Thymus (tissue), 11 donors: Measurements from ENCODE around the gene SCD. TPM values are rescaled to one million over a fixed set of nuclear protein-coding genes. Genes with fewer than 3 reads are reported as not detected.

ENCODE experiments used
- DNase-seq, 9 donors: peaks; one replicate each; pipeline ENCODE4 v3.0.0-alpha.2; 2013; ENCODE audit warnings: low spot score in 9 of 9, low read depth in 6 of 9, missing footprints in 1 of 9
- H3K27ac ChIP-seq, 2 donors: one replicate each; pipeline ENCODE4 v1.5.1; 2013; ENCODE audit warnings: control low read depth in 1 of 2, low read depth in 1 of 2, low read length in 1 of 2, mild to moderate bottlenecking in 1 of 2, moderate library complexity in 1 of 2
- H3K27me3 ChIP-seq, 2 donors: one replicate each; pipeline ENCODE4 v1.5.1; 2013; ENCODE audit warnings: low read length in 1 of 2; ENCODE audit not compliant: control insufficient read depth in 2 of 2, insufficient read depth in 1 of 2
- H3K36me3 ChIP-seq, 2 donors: one replicate each; pipeline ENCODE4 v1.5.1; 2013; ENCODE audit warnings: low read length in 1 of 2, mild to moderate bottlenecking in 1 of 2, moderate library complexity in 1 of 2; ENCODE audit not compliant: control insufficient read depth in 2 of 2, insufficient read depth in 2 of 2
- H3K4me1 ChIP-seq, 2 donors: one replicate each; pipeline ENCODE4 v1.5.1; 2013; ENCODE audit warnings: low read length in 2 of 2; ENCODE audit not compliant: control insufficient read depth in 2 of 2, insufficient read depth in 2 of 2
- H3K4me3 ChIP-seq, 2 donors: one replicate each; pipeline ENCODE4 v1.5.1; 2013; ENCODE audit warnings: low read length in 2 of 2, control low read depth in 1 of 2, mild to moderate bottlenecking in 1 of 2
- H3K9me3 ChIP-seq, 2 donors: one replicate each; pipeline ENCODE4 v1.5.1; 2013; ENCODE audit warnings: low read length in 1 of 2, mild to moderate bottlenecking in 1 of 2; ENCODE audit not compliant: control insufficient read depth in 2 of 2, insufficient read depth in 1 of 2
- WGBS: extraction: QIAGEN DNeasy Blood & Tissue Kit; methylation state at CpG from one replicate; pipeline ENCODE4 v1.1.7; 2013; 5-methylcytosine and 5-hydroxymethylcytosine counted together
- polyA plus RNA-seq: library from polyadenylated mRNA; stranded (reverse); fragments of 200-250 nt; gene quantifications from one replicate; pipeline ENCODE4 v1.2.3, GENCODE V29; 2013
- total RNA-seq: library from RNA; stranded (reverse); fragments of 120-200 nt; gene quantifications from one replicate; pipeline ENCODE4 v1.2.4, GENCODE V29; 2013
- donor health status: healthy.

The SCD gene
- total and polyA plus RNA-seq, 2 donors, result 22.0 to 26.0 TPM

GRCh38 chr10:100333661-100334440, 13.2 kb upstream of the SCD start:
- DNase-seq, result no peak
- WGBS, result 81% methylated on average over 2 of the region's 2 CpGs
- no peak overlapping the region for H3K4me3 ChIP-seq
- H3K9me3 ChIP-seq, result no peaks in the 10 kb centered on the region
- H3K4me1 ChIP-seq, result peaks cover 0 to 3% of the 10 kb centered on the region in 2 donors
- H3K36me3 ChIP-seq, result no peaks in the 10 kb centered on the region
- H3K27me3 ChIP-seq, result peaks cover 0 to 20% of the 10 kb centered on the region in 2 donors
- no peak overlapping the region for H3K27ac ChIP-seq

DNA sequence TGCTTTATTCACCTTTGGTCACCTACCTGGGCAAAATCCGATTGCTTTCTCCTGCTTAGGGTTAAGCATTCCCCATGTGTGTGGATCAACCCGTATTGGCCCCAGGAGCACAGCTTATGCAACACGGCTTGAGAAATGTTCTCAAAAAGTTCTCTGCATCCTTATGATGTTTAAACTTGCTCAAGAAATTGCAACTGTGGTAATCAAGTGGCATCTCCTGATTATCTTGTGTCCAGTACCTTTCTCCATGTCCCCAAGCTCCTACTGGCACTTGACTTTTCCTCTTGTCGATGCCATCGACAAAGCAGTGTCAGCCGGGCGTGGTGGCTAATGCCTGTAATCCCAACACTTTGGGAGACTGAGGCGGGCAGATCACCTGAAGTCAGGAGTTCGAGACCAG, 12.3 kb upstream of the SCD start:
- H3K4me3 ChIP-seq, result no peak overlapping the region
- no peak overlapping the region for H3K27ac ChIP-seq

GRCh38 chr10:100338434-100339036, 8.5 kb upstream of the SCD start:
- no peaks in the 10 kb centered on the region for H3K9me3 ChIP-seq
- H3K4me1 ChIP-seq, result peaks cover 0 to 10% of the 10 kb centered on the region in 2 donors
- no peaks in the 10 kb centered on the region for H3K36me3 ChIP-seq
- H3K27ac ChIP-seq, result no peak overlapping the region
- no peaks in the 10 kb centered on the region for H3K27me3 ChIP-seq
- peak in 5 of 9 donors; percentile 62 to 83 (median 75) for DNase-seq
- H3K4me3 ChIP-seq, result no peak overlapping the region
- 74% methylated on average over 4 of the region's 4 CpGs for WGBS

More for the DNA sequence above, 12.3 kb upstream of the SCD start:
- WGBS, result 92% methylated on average over 9 of the region's 9 CpGs
- Histone ChIP-seq H3K9me3 (no peaks in the 10 kb centered on the region), H3K36me3 (no peaks in the 10 kb centered on the region), H3K27me3 (peaks cover 0 to 20% of the 10 kb centered on the region in 2 donors), H3K4me1 (peaks cover 0 to 10% of the 10 kb centered on the region in 2 donors)
- no peak for DNase-seq

- no peaks in the 10 kb centered on the region for H3K27me3 ChIP-seq
- H3K9me3 ChIP-seq, result no peaks in the 10 kb centered on the region
- no peak overlapping the region for H3K27ac ChIP-seq
- H3K4me3 ChIP-seq, result no peak overlapping the region
- no peaks in the 10 kb centered on the region for H3K36me3 ChIP-seq
- 54% methylated on average over 5 of the region's 5 CpGs for WGBS
- peaks cover 0 to 10% of the 10 kb centered on the region in 2 donors for H3K4me1 ChIP-seq
- no peak for DNase-seq
Observed at GRCh38 chr10:100339236-100339635, 7.8 kb upstream of the SCD start.

DNA sequence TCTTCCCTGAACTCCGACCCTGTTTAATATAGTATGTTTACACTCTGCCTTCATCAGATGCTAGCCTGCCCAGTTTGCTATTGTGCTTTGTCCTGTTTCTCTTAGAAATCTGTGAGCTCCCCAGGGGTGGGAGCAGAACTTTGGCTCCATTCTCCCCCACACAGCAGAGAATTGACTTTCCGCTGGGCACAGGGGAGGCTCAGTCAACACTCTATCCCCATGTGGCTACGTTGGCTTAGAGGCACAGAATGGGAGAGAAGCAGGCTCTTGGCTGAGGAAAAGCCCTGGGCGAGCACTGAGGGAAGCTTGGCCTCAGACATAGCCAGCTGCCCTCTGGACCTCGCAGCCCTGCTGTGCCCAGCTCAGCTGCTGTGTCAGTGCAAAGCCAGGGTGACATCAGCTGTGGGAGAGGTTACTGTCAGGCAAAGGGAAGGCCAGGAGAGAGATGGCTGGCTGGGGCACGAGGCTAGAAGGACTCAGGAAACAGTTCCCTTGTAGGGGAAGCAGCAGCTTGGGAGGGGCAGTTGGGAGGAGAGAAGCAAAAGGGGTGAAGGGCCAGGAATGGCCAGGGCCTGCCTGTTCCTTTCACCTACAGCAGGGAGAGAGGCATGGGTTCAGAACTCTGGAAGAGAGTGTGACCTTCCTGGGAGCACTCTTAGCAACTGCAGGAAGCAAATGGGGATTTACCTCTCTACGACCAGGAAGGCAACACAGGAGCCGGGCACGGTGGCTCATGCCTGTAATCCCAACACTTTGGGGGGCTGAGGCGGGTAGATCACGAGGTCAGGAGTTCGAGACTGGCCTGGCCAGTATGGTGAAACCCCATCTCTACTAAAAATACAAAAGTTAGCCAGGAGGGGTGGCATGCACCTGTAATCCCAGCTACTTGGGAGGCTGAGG, 5.8 kb upstream of the SCD start:
- WGBS, result 91% methylated on average over 12 of the region's 12 CpGs
- Histone ChIP-seq H3K27me3 (peaks cover 0 to 3% of the 10 kb centered on the region in 2 donors), H3K9me3 (no peaks in the 10 kb centered on the region), H3K4me1 (peaks cover 0 to 18% of the 10 kb centered on the region in 2 donors), H3K4me3 (no peak overlapping the region), H3K27ac (peak overlapping the region in 1 of 2 donors; percentile 5), H3K36me3 (no peaks in the 10 kb centered on the region)
- DNase-seq, result no peak

GRCh38 chr10:100341953-100342626, 4.9 kb upstream of the SCD start:
- peak in 1 of 9 donors; percentile 63 for DNase-seq
- no peaks in the 10 kb centered on the region for H3K36me3 ChIP-seq
- 71% methylated on average over 9 of the region's 9 CpGs for WGBS
- H3K9me3 ChIP-seq, result no peaks in the 10 kb centered on the region
- H3K27me3 ChIP-seq, result peaks cover 0 to 4% of the 10 kb centered on the region in 2 donors
- no peak overlapping the region for H3K4me3 ChIP-seq
- H3K4me1 ChIP-seq, result peaks cover 0 to 20% of the 10 kb centered on the region in 2 donors
- H3K27ac ChIP-seq, result no peak overlapping the region

DNA sequence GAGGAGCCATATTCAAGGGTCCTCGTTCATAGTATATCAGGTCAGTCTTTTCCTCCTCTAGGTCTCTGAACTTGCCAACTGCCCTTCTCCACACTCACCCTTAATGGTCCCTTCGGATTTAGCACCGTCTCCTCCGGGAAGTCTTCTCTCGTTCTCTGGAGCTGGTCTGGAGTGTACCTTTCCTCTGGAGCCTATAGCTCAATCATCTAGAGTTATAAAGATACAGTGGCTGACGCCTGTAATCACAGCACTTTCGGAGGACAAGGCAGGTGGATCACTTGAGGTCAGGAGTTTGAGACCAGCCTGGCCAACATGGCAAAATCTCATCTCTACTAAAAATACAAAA, 4.4 kb upstream of the SCD start:
- no peak overlapping the region for H3K4me3 ChIP-seq
- peaks cover 0 to 22% of the 10 kb centered on the region in 2 donors for H3K4me1 ChIP-seq
- no peak for DNase-seq
- H3K9me3 ChIP-seq, result no peaks in the 10 kb centered on the region
- peaks cover 0 to 9% of the 10 kb centered on the region in 2 donors for H3K27me3 ChIP-seq
- H3K36me3 ChIP-seq, result no peaks in the 10 kb centered on the region
- no peak overlapping the region for H3K27ac ChIP-seq
- WGBS, result 90% methylated on average over 7 of the region's 7 CpGs

DNA sequence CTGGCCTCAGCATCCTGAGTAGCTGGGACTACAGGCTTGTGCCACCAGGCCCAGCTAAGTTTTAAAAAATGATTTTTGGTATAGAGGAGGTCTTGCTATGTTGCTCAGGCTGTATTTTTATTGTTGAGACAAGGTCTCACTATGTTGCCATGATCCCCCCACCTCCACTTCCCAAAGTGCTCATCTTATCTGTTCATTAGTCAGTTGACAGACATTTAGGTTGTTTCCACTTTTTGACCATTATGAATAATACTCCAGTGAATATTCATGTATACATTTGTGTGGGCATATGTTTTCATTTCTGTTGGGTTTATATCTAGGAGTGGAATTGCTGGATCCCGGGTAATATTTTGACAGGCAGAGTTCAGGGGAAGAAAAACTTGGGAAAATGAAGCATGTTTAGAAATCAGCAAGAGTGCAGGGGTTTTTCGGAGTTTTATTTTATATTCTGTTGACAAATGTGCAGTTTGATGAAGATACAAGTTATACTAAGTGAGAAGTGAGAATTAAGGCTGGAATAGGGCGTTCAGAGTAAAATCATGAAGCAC, 2.7 kb upstream of the SCD start:
- H3K4me1 ChIP-seq, result peaks cover 14 to 31% of the 10 kb centered on the region in 2 donors
- DNase-seq, result no peak
- no peaks in the 10 kb centered on the region for H3K9me3 ChIP-seq
- H3K4me3 ChIP-seq, result no peak overlapping the region
- WGBS, result 82% methylated on average over 3 of the region's 3 CpGs
- H3K27me3 ChIP-seq, result peaks cover 0 to 12% of the 10 kb centered on the region in 2 donors
- no peak overlapping the region for H3K27ac ChIP-seq
- H3K36me3 ChIP-seq, result peaks cover 0 to 6% of the 10 kb centered on the region in 2 donors
